GM12878 (cell line): ENCODE measurements around the gene DAAM2.

Experiments
- HCFC1 ChIP-seq: fragments of 150-350 bp; IDR thresholded peaks from 2 replicates; pipeline ENCODE4 v1.6.1; 2014; ENCODE audit warnings: low read length
- JUND ChIP-seq: IDR thresholded peaks from 2 replicates; pipeline ENCODE4 v1.6.1; 2012; ENCODE audit warnings: low read depth, mild to moderate bottlenecking, low read length, improper control_type of control experiment, moderate library complexity
- KDM1A ChIP-seq: fragments of 200-600 bp; sonication (generic); IDR thresholded peaks from 2 replicates; pipeline ENCODE4 v1.6.1; 2016; ENCODE audit warnings: borderline replicate concordance
- POLR2A ChIP-seq: IDR thresholded peaks from 2 replicates; pipeline ENCODE4 v1.6.1; 2011; ENCODE audit warnings: low read depth, mild to moderate bottlenecking, low read length
- SIN3A ChIP-seq: IDR thresholded peaks from 2 replicates; pipeline ENCODE4 v1.6.1; 2012; ENCODE audit warnings: low read depth, low read length, improper control_type of control experiment
- SP1 ChIP-seq: IDR thresholded peaks from one replicate; pipeline ENCODE4 v1.6.1; 2011; ENCODE audit warnings: low read depth, low read length
- TF ChIP-seq, protein P1 (sequence below): fragments of 450-650 bp; IDR thresholded peaks from 2 replicates; pipeline ENCODE4 v1.6.1; 2016; ENCODE audit warnings: mild to moderate bottlenecking, moderate library complexity, borderline replicate concordance
- TF ChIP-seq, protein P2 (sequence below): IDR thresholded peaks from 2 replicates; pipeline ENCODE4 v1.6.1; 2011; ENCODE audit warnings: mild to moderate bottlenecking, low read depth, low read length, moderate library complexity; ENCODE audit not compliant: insufficient replicate concordance
- TF ChIP-seq, protein P3 (sequence below): fragments of 450-650 bp; IDR thresholded peaks from 2 replicates; pipeline ENCODE4 v1.6.1; 2017; ENCODE audit warnings: mild to moderate bottlenecking
- TF ChIP-seq, protein P4 (sequence below), 3 experiments: IDR thresholded peaks in 2 of 3; conservative IDR thresholded peaks in 1 of 3; 2 replicates each; pipeline ENCODE4 v1.5.1; 2011; ENCODE audit warnings: low read depth in 3 of 3, low read length in 3 of 3, mild to moderate bottlenecking in 3 of 3, control low read depth in 2 of 3, moderate library complexity in 2 of 3, inconsistent platforms in 1 of 3, mixed read lengths in 1 of 3; ENCODE audit not compliant: control insufficient read depth in 2 of 3, insufficient read depth in 1 of 3; ENCODE audit errors: extremely low read depth in 1 of 3

DNA sequence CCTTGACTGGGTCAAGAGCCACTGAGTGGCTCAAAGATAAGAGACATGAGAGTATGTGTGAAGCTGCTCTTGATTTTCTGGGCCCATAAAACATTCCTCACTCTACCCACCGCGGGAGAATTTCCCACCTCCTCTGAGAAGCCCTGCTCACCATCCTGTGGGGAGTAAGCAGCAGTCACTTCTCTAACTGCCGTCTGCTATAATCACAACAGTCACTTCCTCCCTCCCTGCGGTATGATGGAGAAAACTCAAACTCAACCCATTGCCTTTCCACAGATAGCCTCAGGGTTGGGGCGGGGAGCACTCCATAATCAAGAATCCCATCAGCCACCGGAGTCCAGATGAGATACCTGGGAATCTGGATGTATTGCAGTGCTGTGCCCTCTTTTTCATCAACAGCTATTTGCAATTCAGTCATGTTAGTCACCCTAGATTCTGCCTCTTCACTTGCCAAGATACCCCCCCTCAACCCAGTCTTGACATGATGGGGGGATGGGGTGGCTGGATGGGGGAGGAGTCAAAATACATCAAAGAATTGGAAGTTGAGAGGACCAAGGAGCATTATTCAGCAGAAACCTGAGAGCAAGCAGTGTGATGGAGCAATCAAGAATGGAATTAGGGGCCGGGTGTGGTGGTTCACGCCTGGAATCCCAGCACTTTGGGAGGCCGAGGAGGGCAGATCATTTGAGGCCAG lies 137.0 kb downstream of the DAAM2 start:
- TF ChIP-seq SIN3A, result no peak
- TF ChIP-seq, protein P1, sequence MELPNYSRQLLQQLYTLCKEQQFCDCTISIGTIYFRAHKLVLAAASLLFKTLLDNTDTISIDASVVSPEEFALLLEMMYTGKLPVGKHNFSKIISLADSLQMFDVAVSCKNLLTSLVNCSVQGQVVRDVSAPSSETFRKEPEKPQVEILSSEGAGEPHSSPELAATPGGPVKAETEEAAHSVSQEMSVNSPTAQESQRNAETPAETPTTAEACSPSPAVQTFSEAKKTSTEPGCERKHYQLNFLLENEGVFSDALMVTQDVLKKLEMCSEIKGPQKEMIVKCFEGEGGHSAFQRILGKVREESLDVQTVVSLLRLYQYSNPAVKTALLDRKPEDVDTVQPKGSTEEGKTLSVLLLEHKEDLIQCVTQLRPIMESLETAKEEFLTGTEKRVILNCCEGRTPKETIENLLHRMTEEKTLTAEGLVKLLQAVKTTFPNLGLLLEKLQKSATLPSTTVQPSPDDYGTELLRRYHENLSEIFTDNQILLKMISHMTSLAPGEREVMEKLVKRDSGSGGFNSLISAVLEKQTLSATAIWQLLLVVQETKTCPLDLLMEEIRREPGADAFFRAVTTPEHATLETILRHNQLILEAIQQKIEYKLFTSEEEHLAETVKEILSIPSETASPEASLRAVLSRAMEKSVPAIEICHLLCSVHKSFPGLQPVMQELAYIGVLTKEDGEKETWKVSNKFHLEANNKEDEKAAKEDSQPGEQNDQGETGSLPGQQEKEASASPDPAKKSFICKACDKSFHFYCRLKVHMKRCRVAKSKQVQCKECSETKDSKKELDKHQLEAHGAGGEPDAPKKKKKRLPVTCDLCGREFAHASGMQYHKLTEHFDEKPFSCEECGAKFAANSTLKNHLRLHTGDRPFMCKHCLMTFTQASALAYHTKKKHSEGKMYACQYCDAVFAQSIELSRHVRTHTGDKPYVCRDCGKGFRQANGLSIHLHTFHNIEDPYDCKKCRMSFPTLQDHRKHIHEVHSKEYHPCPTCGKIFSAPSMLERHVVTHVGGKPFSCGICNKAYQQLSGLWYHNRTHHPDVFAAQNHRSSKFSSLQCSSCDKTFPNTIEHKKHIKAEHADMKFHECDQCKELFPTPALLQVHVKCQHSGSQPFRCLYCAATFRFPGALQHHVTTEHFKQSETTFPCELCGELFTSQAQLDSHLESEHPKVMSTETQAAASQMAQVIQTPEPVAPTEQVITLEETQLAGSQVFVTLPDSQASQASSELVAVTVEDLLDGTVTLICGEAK, result no peak
- TF ChIP-seq, protein P2, sequence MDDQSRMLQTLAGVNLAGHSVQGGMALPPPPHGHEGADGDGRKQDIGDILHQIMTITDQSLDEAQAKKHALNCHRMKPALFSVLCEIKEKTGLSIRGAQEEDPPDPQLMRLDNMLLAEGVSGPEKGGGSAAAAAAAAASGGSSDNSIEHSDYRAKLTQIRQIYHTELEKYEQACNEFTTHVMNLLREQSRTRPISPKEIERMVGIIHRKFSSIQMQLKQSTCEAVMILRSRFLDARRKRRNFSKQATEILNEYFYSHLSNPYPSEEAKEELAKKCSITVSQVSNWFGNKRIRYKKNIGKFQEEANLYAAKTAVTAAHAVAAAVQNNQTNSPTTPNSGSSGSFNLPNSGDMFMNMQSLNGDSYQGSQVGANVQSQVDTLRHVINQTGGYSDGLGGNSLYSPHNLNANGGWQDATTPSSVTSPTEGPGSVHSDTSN, result no peak
- no peak for TF ChIP-seq KDM1A
- no peak for TF ChIP-seq HCFC1
- no peak for TF ChIP-seq SP1
- TF ChIP-seq, protein P3, sequence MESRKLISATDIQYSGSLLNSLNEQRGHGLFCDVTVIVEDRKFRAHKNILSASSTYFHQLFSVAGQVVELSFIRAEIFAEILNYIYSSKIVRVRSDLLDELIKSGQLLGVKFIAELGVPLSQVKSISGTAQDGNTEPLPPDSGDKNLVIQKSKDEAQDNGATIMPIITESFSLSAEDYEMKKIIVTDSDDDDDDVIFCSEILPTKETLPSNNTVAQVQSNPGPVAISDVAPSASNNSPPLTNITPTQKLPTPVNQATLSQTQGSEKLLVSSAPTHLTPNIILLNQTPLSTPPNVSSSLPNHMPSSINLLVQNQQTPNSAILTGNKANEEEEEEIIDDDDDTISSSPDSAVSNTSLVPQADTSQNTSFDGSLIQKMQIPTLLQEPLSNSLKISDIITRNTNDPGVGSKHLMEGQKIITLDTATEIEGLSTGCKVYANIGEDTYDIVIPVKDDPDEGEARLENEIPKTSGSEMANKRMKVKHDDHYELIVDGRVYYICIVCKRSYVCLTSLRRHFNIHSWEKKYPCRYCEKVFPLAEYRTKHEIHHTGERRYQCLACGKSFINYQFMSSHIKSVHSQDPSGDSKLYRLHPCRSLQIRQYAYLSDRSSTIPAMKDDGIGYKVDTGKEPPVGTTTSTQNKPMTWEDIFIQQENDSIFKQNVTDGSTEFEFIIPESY, result no peak
- TF ChIP-seq JUND, result no peak
- no peak for TF ChIP-seq POLR2A
- TF ChIP-seq, protein P4, sequence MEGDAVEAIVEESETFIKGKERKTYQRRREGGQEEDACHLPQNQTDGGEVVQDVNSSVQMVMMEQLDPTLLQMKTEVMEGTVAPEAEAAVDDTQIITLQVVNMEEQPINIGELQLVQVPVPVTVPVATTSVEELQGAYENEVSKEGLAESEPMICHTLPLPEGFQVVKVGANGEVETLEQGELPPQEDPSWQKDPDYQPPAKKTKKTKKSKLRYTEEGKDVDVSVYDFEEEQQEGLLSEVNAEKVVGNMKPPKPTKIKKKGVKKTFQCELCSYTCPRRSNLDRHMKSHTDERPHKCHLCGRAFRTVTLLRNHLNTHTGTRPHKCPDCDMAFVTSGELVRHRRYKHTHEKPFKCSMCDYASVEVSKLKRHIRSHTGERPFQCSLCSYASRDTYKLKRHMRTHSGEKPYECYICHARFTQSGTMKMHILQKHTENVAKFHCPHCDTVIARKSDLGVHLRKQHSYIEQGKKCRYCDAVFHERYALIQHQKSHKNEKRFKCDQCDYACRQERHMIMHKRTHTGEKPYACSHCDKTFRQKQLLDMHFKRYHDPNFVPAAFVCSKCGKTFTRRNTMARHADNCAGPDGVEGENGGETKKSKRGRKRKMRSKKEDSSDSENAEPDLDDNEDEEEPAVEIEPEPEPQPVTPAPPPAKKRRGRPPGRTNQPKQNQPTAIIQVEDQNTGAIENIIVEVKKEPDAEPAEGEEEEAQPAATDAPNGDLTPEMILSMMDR (IDR thresholded peaks at IDR 0.05 in 2 of 3, conservative IDR thresholded peaks at IDR 0.05 in 1 of 3; ENCODE audit: control insufficient read depth in 2 of 3, extremely low read depth in 1 of 3, insufficient read depth in 1 of 3, low read depth in 3 of 3, low read length in 3 of 3), result no peak
